K562 (cell line): ENCODE data around the gene APPBP2. TPM values are rescaled to one million over a fixed set of nuclear protein-coding genes. Genes with fewer than 3 reads are reported as not detected.
A peak's percentile ranks its signal among the peaks of the same experiment; 100 is the strongest.

ENCODE experiments used
- ATAC-seq: fragments of 200-7000 bp; cut with Tn5 transposase; 3 replicates; pipeline ENCODE4 v1.9.1; 2020; ENCODE audit warnings: moderate library complexity
- BruUV-seq: library from RNA; stranded (reverse); fragments of 400-500 nt; replicated peaks from 2 replicates; lab custom pipeline; 2021; lab: Mats Ljungman, UMichigan
- CTCF ChIA-PET: fragments of 300-600 bp; formaldehyde crosslinking; extraction: SDS; loops from one replicate; lab custom pipeline; 2021; ENCODE audit warnings: low intra/inter-chr PET ratio; lab: Yijun Ruan, JAX
- POLR2A ChIA-PET: fragments of 300-600, 350-650 bp; sonication (Branson Sonifier 250); formaldehyde crosslinking; extraction: SDS; loops from one replicate; lab custom pipeline; 2021; ENCODE audit warnings: antibody characterized with exemption, inconsistent platforms; lab: Yijun Ruan, JAX
- DNase-seq, 4 experiments: peaks; one replicate each; pipeline versions ENCODE4 v3.0.0 to v3.0.0-alpha.2; 2011 to 2018; ENCODE audit warnings: low spot score in 3 of 4, mixed read lengths in 3 of 4; ENCODE audit errors: extremely low read depth in 1 of 4
- FAIRE-seq: peaks from 2 replicates; lab custom pipeline; 2011; peaks lifted over from hg19 to GRCh38; lab: Jason Lieb, UNC
- H2AFZ ChIP-seq: 2 replicates; pipeline ENCODE4 v1.6.0; 2011; ENCODE audit warnings: low read depth, low read length, control low read depth, inconsistent platforms
- H3K27ac ChIP-seq: fragments of 200-600 bp; 3 replicates; pipeline ENCODE4 v1.8.0; 2011; ENCODE audit warnings: low read depth, mild to moderate bottlenecking, control low read depth, inconsistent platforms, low read length, moderate library complexity, mixed read lengths; ENCODE audit errors: extremely low read depth
- H3K27me3 ChIP-seq, 2 experiments: fragments of 300-600 bp in 1 of 2; 2 replicates in 1 of 2; 3 replicates in 1 of 2; pipeline versions ENCODE4 v1.6.0 to v1.8.0; 2011; ENCODE audit warnings: inconsistent platforms in 2 of 2, low read length in 2 of 2, mild to moderate bottlenecking in 1 of 2, mixed read lengths in 1 of 2, moderate library complexity in 1 of 2; ENCODE audit not compliant: control insufficient read depth in 2 of 2, insufficient read depth in 2 of 2
- H3K36me3 ChIP-seq: fragments of 300-600 bp; 3 replicates; pipeline ENCODE4 v1.8.0; 2011; ENCODE audit warnings: mild to moderate bottlenecking, low read length, inconsistent platforms; ENCODE audit not compliant: control insufficient read depth, insufficient read depth
- H3K4me1 ChIP-seq, 2 experiments: fragments of 200-600 bp in 1 of 2; replicated peaks in 1 of 2; 2 replicates in 1 of 2; 3 replicates in 1 of 2; pipeline versions ENCODE4 v1.5.1 to v1.8.0; 2011; ENCODE audit warnings: inconsistent platforms in 2 of 2, low read length in 2 of 2, mild to moderate bottlenecking in 1 of 2, mixed read lengths in 1 of 2, moderate library complexity in 1 of 2; ENCODE audit not compliant: control insufficient read depth in 2 of 2, insufficient read depth in 2 of 2
- H3K4me2 ChIP-seq: 2 replicates; pipeline ENCODE4 v1.6.1; 2011; ENCODE audit warnings: low read length, control low read depth, inconsistent platforms, mixed read lengths; ENCODE audit not compliant: insufficient read depth
- H3K4me3 ChIP-seq: fragments of 200-600 bp; sonication (generic), shearing (Covaris generic); 2 replicates; pipeline ENCODE4 v1.5.1; 2016; ENCODE audit warnings: control low read depth, inconsistent platforms
- H3K79me2 ChIP-seq: fragments of 200-600 bp; 3 replicates; pipeline ENCODE4 v1.8.0; 2011; ENCODE audit warnings: low read length, inconsistent platforms; ENCODE audit not compliant: control insufficient read depth, insufficient read depth
- H3K9ac ChIP-seq, 2 experiments: 2 replicates each; pipeline versions ENCODE4 v1.6.0 to v1.6.1; 2011; ENCODE audit warnings: low read depth in 2 of 2, low read length in 2 of 2, control low read depth in 1 of 2, inconsistent platforms in 1 of 2, mild to moderate bottlenecking in 1 of 2, mixed read lengths in 1 of 2; ENCODE audit not compliant: insufficient read depth in 1 of 2
- H3K9me1 ChIP-seq: one replicate; pipeline ENCODE4 v1.6.0; 2011; ENCODE audit warnings: inconsistent platforms, mild to moderate bottlenecking, low read length, moderate library complexity; ENCODE audit not compliant: control insufficient read depth, insufficient read depth
- H3K9me3 ChIP-seq: replicated peaks from 2 replicates; pipeline ENCODE4 v1.5.1; 2011; ENCODE audit warnings: low read depth, low read length, inconsistent platforms; ENCODE audit not compliant: control insufficient read depth, insufficient read depth
- H4K20me1 ChIP-seq: replicated peaks from 2 replicates; pipeline ENCODE4 v1.6.1; 2011; ENCODE audit warnings: low read length, inconsistent platforms, mixed read lengths; ENCODE audit not compliant: control insufficient read depth, insufficient read depth
- FOXP1 ChIP-seq: sonication (generic); formaldehyde crosslinking; IDR thresholded peaks from 2 replicates; pipeline ENCODE4 v1.8.0; 2022; ENCODE audit warnings: mild to moderate bottlenecking, missing genetic modification reagents
- TFAP4 ChIP-seq: sonication (generic); formaldehyde crosslinking; IDR thresholded peaks from 2 replicates; pipeline ENCODE4 v1.8.0; 2022; ENCODE audit warnings: missing genetic modification reagents, mild to moderate bottlenecking, moderate library complexity, borderline replicate concordance
- WGBS: fragments of 100-300 bp; shearing (Covaris generic); methylation state at CpG from one replicate; pipeline ENCODE4 v1.1.6; 2016; ENCODE audit warnings: low coverage, mixed read lengths; ENCODE audit not compliant: insufficient coverage; ENCODE audit errors: missing lambda C conversion rate; 5-methylcytosine and 5-hydroxymethylcytosine counted together
- in situ Hi-C: fragments of 300-500 bp; cut with MboI; formaldehyde crosslinking; loops from 4 replicates; pipeline ENCODE4 v1.15.0; 2018; ENCODE audit warnings: inconsistent platforms, mixed read lengths
- intact Hi-C: fragments of 100-400 bp; cut with micrococcal nuclease; formaldehyde crosslinking; loops from 2 replicates; pipeline ENCODE4 v1.14.2; 2022
- polyA plus RNA-seq, 8 experiments: library from polyadenylated mRNA; depleted of rRNA in 4 of 8; stranded (reverse) in 5 of 8; unstranded in 3 of 8; fragments of >200 nt; fragmentation: Nextera tagmentation in 2 of 8; fragmentation: Illumina TruSeq in 1 of 8; extraction: Ambion mirVana in 2 of 8; extraction: Trizol in 1 of 8; gene quantifications; 2 replicates each; pipeline versions ENCODE4 v1.2.1 to v1.2.3, GENCODE V29; 2011 to 2014; ENCODE audit warnings: inconsistent platforms in 1 of 8, missing spikeins in 1 of 8
- total RNA-seq, 7 experiments: library from RNA; depleted of rRNA in 6 of 7; stranded (reverse); fragments of >200 nt in 6 of 7; fragmentation: Illumina TruSeq in 2 of 7; extraction: Trizol in 2 of 7; gene quantifications; 2 replicates each; pipeline versions ENCODE4 v1.2.1 to v1.2.3, GENCODE V29; 2011 to 2021; ENCODE audit warnings: low replicate concordance in 1 of 7
- TF ChIP-seq, protein P1 (sequence below), 3 experiments: fragments of 200-800 bp in 1 of 3; fragments of 250-450 bp in 1 of 3; fragments of 450-650 bp in 1 of 3; sonication (Bioruptor Pico) in 1 of 3; sonication (Bioruptor generic) in 1 of 3; formaldehyde crosslinking in 1 of 3; IDR thresholded peaks; 2 replicates each; pipeline versions ENCODE4 v1.6.1 to v1.8.0; 2016 to 2022; ENCODE audit warnings: mild to moderate bottlenecking in 2 of 3, missing genetic modification characterization in 2 of 3, missing compliant biosample characterization in 1 of 3, moderate library complexity in 1 of 3

APPBP2 gene
- total and polyA plus RNA-seq, 9 of the 15 experiments (the other 6 are each of a cell fraction or from before 2014, with no cell fraction given) = 2.7 to 16.8 (median 6.9) TPM

DNA sequence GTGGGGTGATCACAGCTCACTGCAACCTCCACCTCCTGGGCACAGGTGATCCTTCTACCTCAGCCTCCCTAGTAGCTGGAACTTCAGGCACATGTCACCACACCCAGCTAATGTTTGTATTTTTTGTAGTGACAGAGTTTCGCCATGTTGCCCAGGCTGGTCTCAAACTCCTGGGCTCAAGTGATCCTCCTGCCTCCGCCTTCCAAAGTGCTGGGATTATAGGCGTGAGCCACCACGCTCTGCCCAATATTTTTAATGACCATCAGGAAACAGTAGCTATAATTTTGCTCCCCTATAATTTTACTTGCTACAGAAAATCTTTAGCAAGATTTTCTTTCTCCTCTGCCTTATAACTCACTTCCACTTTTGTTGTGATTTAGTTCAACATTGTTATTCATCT lies 29.7 kb upstream of the APPBP2 start:
- no peak for TF ChIP-seq TFAP4
- TF ChIP-seq, protein P1, sequence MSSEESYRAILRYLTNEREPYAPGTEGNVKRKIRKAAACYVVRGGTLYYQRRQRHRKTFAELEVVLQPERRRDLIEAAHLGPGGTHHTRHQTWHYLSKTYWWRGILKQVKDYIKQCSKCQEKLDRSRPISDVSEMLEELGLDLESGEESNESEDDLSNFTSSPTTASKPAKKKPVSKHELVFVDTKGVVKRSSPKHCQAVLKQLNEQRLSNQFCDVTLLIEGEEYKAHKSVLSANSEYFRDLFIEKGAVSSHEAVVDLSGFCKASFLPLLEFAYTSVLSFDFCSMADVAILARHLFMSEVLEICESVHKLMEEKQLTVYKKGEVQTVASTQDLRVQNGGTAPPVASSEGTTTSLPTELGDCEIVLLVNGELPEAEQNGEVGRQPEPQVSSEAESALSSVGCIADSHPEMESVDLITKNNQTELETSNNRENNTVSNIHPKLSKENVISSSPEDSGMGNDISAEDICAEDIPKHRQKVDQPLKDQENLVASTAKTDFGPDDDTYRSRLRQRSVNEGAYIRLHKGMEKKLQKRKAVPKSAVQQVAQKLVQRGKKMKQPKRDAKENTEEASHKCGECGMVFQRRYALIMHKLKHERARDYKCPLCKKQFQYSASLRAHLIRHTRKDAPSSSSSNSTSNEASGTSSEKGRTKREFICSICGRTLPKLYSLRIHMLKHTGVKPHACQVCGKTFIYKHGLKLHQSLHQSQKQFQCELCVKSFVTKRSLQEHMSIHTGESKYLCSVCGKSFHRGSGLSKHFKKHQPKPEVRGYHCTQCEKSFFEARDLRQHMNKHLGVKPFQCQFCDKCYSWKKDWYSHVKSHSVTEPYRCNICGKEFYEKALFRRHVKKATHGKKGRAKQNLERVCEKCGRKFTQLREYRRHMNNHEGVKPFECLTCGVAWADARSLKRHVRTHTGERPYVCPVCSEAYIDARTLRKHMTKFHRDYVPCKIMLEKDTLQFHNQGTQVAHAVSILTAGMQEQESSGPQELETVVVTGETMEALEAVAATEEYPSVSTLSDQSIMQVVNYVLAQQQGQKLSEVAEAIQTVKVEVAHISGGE (CRISPR knock-in tag; IDR thresholded peaks at IDR 0.05) = peak in 1 of 3 experiments; percentile 92; a peak in 2 of 6 replicates
- no peak for TF ChIP-seq FOXP1 (CRISPR knock-in tag)
- Histone ChIP-seq H3K36me3 (no peaks in the 10 kb centered on the region), H3K79me2 (no peaks in the 10 kb centered on the region), H3K9me3 (no peaks in the 10 kb centered on the region), H3K4me2 (no peak overlapping the region), H3K27ac (no peak overlapping the region), H3K9me1 (no peaks in the 10 kb centered on the region), H3K4me3 (no peak overlapping the region), H3K4me1 (no peaks in the 10 kb centered on the region), H2AFZ (no peak overlapping the region), H4K20me1 (no peaks in the 10 kb centered on the region), H3K9ac (no peak overlapping the region), H3K27me3 (no peaks in the 10 kb centered on the region; a peak in 1 of 5 replicates)
- no peak for ATAC-seq
- in situ Hi-C loops = no loop called here
- DNase-seq = no peak
- FAIRE-seq = no peak
- CTCF ChIA-PET = no interaction called here
- intact Hi-C loops = no loop called here
- WGBS = 21% methylated on average over 4 of the region's 4 CpGs
- POLR2A ChIA-PET = interaction anchor here (0.6 kb wide), 1 partner anchor 31 kb away, joined by 3 read pairs; no protein-coding TSS in a partner anchor
- no TSS peak for BruUV-seq
